GM21528 (cell line): Measurements from ENCODE around the gene DCP1B.

Experiments
- ATAC-seq: cut with Tn5 transposase; IDR thresholded peaks from one replicate; pipeline ENCODE4 v1.9.1; 2021; ENCODE audit warnings: mild to moderate bottlenecking, moderate library complexity; ENCODE audit not compliant: unreplicated experiment, low FRiP score

DCP1B gene

GRCh38 chr12:1937481-1938224 lies 66.6 kb downstream of the DCP1B start:
- ATAC-seq, result no peak

GRCh38 chr12:1936406-1937320 lies 67.6 kb downstream of the DCP1B start:
- ATAC-seq, result no peak

DNA sequence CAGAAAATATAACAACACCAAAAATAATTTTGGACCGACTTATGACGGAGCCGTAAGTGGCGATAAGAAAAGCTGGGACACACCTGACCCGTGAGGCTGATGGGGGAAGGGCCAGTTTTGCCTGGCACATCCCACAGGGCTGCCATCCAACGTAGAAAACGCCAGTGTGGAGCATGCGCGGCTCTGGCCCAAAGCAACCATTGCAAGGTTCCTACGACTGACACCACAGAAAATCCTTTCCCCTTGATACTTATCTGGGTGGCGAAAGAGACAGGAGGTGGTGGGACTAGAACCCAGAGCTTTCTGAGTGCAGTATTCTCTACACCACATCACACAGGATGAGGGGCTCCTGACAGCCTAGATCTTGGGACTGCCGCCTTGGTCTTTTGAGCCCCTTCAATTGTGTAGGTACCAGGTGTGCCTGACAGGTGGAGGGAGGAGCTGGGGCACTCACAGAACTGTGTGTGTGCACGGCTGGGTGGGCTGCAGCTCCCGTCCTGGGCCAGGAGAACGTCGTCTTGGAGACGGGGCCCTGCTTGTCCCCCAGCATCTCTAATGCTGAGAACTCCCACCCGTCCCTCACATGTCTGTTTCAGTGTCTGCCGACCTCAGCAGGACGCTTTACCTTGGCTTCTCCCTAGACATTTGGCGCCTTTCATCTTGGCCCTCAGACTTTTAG lies 68.4 kb downstream of the DCP1B start:
- ATAC-seq, result no peak

DNA sequence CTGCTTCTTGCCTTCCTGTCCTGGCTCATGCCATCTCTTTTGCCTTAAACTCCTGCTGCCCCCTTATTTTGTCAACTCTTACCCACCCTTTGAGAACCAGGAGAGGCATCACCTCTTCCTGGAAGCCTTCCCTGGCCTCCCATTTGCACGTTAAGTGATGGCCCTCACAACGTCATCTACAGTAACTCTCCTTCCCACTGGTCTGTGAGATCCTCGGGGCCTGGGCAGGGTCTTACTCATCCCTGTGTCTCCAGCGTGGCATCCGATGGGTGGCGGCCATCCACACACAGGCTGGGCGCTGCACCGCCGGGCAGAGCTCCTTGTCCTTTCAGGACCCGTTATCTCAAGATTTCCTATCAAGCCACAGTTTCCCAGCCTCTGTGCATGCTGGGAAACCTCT lies 69.0 kb downstream of the DCP1B start:
- no peak for ATAC-seq

DNA sequence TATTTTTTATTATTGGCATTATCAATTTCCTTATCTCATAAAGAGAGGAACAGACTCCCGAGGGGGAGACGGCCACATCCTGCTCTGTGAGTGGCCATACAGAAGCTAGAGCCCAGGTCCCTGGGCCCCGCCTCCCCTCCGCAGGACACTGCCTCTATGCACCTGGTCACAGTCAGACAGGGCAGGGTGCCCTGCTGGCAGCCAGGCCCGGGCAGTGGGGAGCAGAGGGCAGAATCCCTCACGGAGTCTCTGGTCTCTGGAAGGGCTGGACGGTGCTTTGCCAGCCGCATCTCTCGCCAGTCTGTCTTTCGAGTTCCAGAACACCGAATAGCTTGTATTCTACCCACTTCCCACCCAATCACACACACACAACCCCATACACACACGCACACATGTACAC lies 69.4 kb downstream of the DCP1B start:
- no peak for ATAC-seq

- no peak for ATAC-seq
Measured at GRCh38 chr12:1934068-1934467, 70.2 kb downstream of the DCP1B start.

- no peak for ATAC-seq
Measured at GRCh38 chr12:1933342-1934051, 70.8 kb downstream of the DCP1B start.

DNA sequence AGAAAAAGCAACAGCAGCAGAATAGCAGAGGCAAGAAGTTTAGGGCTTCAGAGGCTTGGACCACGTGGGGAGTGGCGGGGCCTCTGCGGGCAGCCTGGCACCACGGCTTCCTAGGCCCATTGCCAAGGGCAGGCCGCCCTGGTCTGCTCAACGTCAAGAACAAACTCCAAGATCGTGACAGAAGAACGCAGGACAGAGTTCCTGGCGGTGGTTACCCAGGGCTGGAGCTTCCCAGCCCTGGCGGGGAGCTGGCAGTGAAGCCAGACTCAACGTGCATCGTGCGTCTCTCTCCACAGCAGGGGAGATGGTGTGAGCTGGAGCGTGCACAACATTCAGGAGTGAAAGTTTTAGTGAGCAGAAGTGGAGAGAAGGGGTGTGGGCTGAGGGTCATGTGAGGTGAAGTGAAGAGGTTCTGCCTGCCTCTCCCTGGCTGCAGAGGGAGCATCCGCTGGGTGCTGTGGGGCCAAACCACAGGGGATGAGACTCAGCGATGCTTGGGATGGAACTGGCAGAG lies 71.9 kb downstream of the DCP1B start:
- ATAC-seq, result no peak

GRCh38 chr12:1931642-1932041 lies 72.6 kb downstream of the DCP1B start:
- no peak for ATAC-seq

DNA sequence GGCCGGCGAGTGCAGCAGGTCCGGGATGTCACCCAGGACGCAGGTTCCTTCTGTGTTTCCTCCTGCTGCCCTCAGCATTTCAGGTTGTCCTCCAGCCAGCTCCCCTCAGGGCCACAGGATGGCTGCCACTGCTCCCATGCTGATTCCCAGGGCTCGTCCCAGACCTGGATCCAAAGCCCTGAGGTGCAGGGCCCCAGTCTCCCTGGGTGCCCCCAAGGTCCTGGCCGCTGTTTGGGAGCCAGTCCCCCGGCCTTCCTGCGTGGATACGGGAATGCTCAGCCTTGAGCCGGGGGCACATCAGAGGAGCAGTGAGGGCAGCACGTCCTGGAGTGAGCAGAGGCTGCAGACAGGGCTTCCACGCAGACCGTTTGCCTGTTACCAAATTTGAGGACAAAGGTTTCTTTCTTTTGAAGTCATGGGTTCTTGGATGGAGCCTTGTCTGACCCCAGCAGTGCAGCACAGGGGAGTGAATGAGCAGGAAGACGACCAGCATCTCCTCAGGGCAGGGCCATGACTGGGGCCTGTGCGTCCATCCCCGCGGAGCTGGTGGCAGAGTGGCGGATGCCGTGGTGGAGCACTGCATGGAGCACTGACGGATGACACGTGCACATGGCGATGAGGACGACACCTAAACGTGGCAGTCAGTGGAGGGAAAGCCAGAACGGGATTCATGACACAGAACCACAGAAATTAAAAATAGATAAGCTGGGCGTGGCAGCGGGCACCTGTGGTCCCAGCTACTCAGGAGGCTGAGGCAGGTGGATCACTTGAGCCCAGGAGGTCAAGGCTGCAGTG lies 73.3 kb downstream of the DCP1B start:
- no peak for ATAC-seq

- no peak for ATAC-seq
Measured at GRCh38 chr12:1929985-1930802, 74.1 kb downstream of the DCP1B start.

DNA sequence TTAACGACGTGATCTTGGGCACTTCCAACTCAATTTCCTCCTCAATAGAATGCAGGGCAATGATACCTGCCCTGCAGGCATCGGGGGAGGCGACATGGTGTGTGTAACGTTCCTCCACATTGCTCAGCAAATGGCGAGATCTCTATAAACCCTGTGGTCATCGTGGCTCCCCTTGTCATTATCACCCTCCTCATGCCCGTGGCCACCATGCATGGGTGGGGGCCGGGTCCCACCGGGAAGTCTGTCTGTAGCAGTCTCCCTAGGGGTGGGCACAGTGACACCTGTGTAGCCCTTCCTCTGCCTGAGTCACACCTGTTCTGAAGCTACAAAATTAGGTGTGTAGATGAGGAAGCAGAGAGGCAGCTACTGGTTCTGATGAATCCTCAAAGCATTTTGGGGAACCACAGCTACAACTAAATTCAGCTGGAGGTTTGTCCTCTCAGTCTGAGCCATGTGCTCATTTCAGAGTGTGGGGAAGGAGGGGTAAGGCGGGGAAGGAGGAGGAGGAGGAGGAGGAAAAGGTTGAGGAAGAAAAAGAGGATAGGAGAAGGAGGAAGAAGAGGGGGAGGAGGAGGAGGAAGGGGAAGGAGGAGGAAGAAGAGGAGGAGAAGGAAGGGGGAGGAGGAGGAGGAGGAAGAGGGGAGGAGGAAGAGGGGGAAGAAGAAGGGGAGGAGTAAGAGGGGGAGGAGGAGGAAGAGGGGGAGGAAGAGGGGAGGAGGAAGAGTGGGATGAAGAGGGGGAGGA lies 74.8 kb downstream of the DCP1B start:
- no peak for ATAC-seq

- ATAC-seq, result no peak
Measured at GRCh38 chr12:1928439-1929121, 75.7 kb downstream of the DCP1B start.

- ATAC-seq, result no peak
Measured at GRCh38 chr12:1927751-1928351, 76.4 kb downstream of the DCP1B start.

DNA sequence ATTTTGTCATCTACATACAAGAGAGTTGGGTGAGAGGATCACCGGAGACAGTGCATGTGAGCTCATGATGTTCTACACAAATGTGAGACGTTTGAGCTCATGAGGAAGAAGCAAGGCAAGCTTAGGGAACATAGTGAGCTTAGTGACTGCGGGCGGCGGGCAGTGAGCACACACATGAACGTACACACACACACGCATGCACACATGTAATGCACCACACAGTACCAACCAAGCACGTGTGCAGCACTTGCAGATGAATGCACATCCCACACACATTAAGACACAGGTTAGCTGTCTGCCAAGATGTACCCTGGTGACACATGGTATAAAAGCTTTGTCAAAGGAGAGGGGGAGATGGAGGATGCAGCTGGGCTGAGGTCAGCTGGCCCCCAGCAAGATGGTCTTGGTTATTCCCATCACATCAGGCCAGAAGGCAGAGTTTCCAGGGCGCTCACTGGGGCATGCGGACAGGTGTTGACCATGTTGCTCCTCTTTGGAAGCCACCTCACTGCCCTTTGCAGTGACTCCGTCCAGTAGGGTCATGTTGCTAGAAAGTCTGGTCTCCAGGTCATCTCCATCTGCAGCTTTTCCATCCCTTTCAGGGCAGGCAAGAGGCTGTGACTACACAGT lies 77.1 kb downstream of the DCP1B start:
- no peak for ATAC-seq

- ATAC-seq, result no peak
Measured at GRCh38 chr12:1926251-1926657, 78.0 kb downstream of the DCP1B start.

GRCh38 chr12:1925684-1926006 lies 78.6 kb downstream of the DCP1B start:
- no peak for ATAC-seq
